PC-9 (cell line): ENCODE measurements around the gene FGF9. TPM values are rescaled to one million over a fixed set of nuclear protein-coding genes. Genes with fewer than 3 reads are reported as not detected.

ENCODE experiments used
- Bru-seq: library from RNA; stranded (reverse); fragments of 400-500 nt; gene quantifications from one replicate; lab custom pipeline; 2021; lab: Mats Ljungman, UMichigan
- BruChase-seq, 2 experiments: library from RNA; stranded (reverse); fragments of 400-500 nt; gene quantifications; one replicate each; lab custom pipeline; 2021; lab: Mats Ljungman, UMichigan
- BruUV-seq: library from RNA; stranded (reverse); fragments of 400-500 nt; replicated peaks from 2 replicates; lab custom pipeline; 2021; lab: Mats Ljungman, UMichigan
- CTCF ChIA-PET: fragments of 300-600 bp; sonication (Branson Sonifier 250); formaldehyde crosslinking; loops from one replicate; lab custom pipeline; 2022; ENCODE audit warnings: antibody characterized with exemption; lab: Charles Lee
- POLR2A ChIA-PET: fragments of 300-600 bp; sonication (Branson Sonifier 250); formaldehyde crosslinking; loops from one replicate; lab custom pipeline; 2022; ENCODE audit warnings: antibody characterized with exemption; ENCODE audit not compliant: unreplicated experiment; lab: Charles Lee
- DNase-seq, 2 experiments: peaks; one replicate each; pipeline versions ENCODE4 v3.0.0 to v3.0.0-alpha.2; 2015 to 2022; ENCODE audit warnings: mixed read lengths in 1 of 2
- H2AFZ ChIP-seq: fragments of 200-600 bp; sonication (generic); 2 replicates; pipeline ENCODE4 v1.8.1; 2017; ENCODE audit warnings: antibody characterized with exemption
- H3F3A ChIP-seq: fragments of 200-600 bp; sonication (generic); 2 replicates; pipeline ENCODE4 v1.8.1; 2017; ENCODE audit warnings: antibody characterized with exemption, mild to moderate bottlenecking, low read depth; ENCODE audit not compliant: insufficient read depth
- H3K27ac ChIP-seq: fragments of 200-600 bp; sonication (generic); 2 replicates; pipeline ENCODE4 v1.6.1; 2016; ENCODE audit warnings: mixed run types
- H3K27me3 ChIP-seq: fragments of 200-600 bp; sonication (generic); 2 replicates; pipeline ENCODE4 v1.6.1; 2016; ENCODE audit warnings: low read depth, mixed run types; ENCODE audit not compliant: insufficient read depth
- H3K36me3 ChIP-seq: fragments of 200-600 bp; sonication (generic); 2 replicates; pipeline ENCODE4 v1.6.1; 2016; ENCODE audit warnings: low read depth, mixed run types
- H3K4me1 ChIP-seq: fragments of 200-600 bp; sonication (generic); replicated peaks from 2 replicates; pipeline ENCODE4 v1.6.1; 2016; ENCODE audit warnings: mixed run types; ENCODE audit not compliant: insufficient read depth
- H3K4me2 ChIP-seq: fragments of 200-600 bp; sonication (generic); 2 replicates; pipeline ENCODE4 v1.6.1; 2017; ENCODE audit warnings: mixed run types
- H3K4me3 ChIP-seq: fragments of 200-600 bp; sonication (generic); 2 replicates; pipeline ENCODE4 v1.6.1; 2016; ENCODE audit warnings: mixed run types
- H3K79me2 ChIP-seq: fragments of 200-600 bp; sonication (generic); 2 replicates; pipeline ENCODE4 v1.6.1; 2017; ENCODE audit warnings: low read depth, mixed run types
- H3K9me2 ChIP-seq: fragments of 200-600 bp; sonication (generic); 2 replicates; pipeline ENCODE4 v1.8.1; 2017; ENCODE audit warnings: mild to moderate bottlenecking; ENCODE audit not compliant: insufficient read depth
- H3K9me3 ChIP-seq: fragments of 200-600 bp; sonication (generic); 2 replicates; pipeline ENCODE4 v1.8.1; 2016; ENCODE audit warnings: low read depth; ENCODE audit not compliant: insufficient read depth
- H4K20me1 ChIP-seq: fragments of 200-600 bp; sonication (generic); 2 replicates; pipeline ENCODE4 v1.8.1; 2017; ENCODE audit not compliant: insufficient read depth
- CTCF ChIP-seq: fragments of 200-600 bp; sonication (generic); conservative IDR thresholded peaks from 2 replicates; pipeline ENCODE4 v1.6.1; 2017; ENCODE audit warnings: mixed run types, antibody characterized with exemption, mild to moderate bottlenecking, moderate library complexity
- EZH2 ChIP-seq: fragments of 200-600 bp; sonication (generic); IDR thresholded peaks from 2 replicates; pipeline ENCODE4 v1.8.0; 2017; ENCODE audit warnings: antibody characterized with exemption, low read depth
- intact Hi-C: fragments of 100-400 bp; cut with micrococcal nuclease; formaldehyde crosslinking; loops from one replicate; pipeline ENCODE4 v1.10.0; 2022; ENCODE audit not compliant: unreplicated experiment
- long read RNA-seq: library from polyadenylated mRNA; stranded (forward); transcript quantifications from one replicate; pipeline ENCODE4 v2.0.0, GENCODE V29; 2022
- total RNA-seq: library from RNA; stranded (reverse); gene quantifications from 2 replicates; pipeline ENCODE4 v1.2.3, GENCODE V29; 2021

The FGF9 gene
- total RNA-seq (not detected in 2 replicates), Bru-seq, nascent RNA (percentile 6 among the genes with signal in this experiment), BruChase-seq, experiment 1, labeled RNA remaining after a 2-hour chase (percentile 3 among the genes with signal in this experiment), BruChase-seq, experiment 2, labeled RNA remaining after a 6-hour chase (not detected)
- long read RNA-seq: 0 reads

- Histone ChIP-seq H3K4me1 (no peaks in the 10 kb centered on the region), H3K27me3 (peaks cover 54% of the 10 kb centered on the region), H4K20me1 (no peaks in the 10 kb centered on the region), H3K79me2 (no peaks in the 10 kb centered on the region), H3F3A (no peaks in the 10 kb centered on the region), H3K36me3 (no peaks in the 10 kb centered on the region), H3K4me3 (peak within 1 kb of the TSS; percentile 59), H3K27ac (no peak within 1 kb of the TSS), H2AFZ (peak within 1 kb of the TSS; percentile 79), H3K9me3 (no peaks in the 10 kb centered on the region), H3K4me2 (peak within 1 kb of the TSS; percentile 89), H3K9me2 (no peaks in the 10 kb centered on the region)
- no TSS peak for BruUV-seq
- CTCF ChIA-PET: no interaction called here
- POLR2A ChIA-PET: no interaction called here
- DNase-seq: peak in 1 of 2 experiments; percentile 41
- TF ChIP-seq EZH2 (no peak), CTCF (no peak)
- intact Hi-C loops: no loop called here
Observed at GRCh38 chr13:21670883-21671619, at the start of gene FGF9. Gene FGF9, plus strand, starts transcription at chr13:21671073. Its CDS starts 840 bp downstream, at chr13:21671913.

- no peak for DNase-seq
- H2AFZ ChIP-seq: no peak overlapping the region
- H3K4me1 ChIP-seq: no peaks in the 10 kb centered on the region
- intact Hi-C loops: no loop called here
- no peaks in the 10 kb centered on the region for H3K36me3 ChIP-seq
- TF ChIP-seq CTCF (peak; percentile 63), EZH2 (no peak)
- ChIA-PET CTCF (no interaction called here), POLR2A (no interaction called here)
- H3F3A ChIP-seq: no peaks in the 10 kb centered on the region
- H3K79me2 ChIP-seq: no peaks in the 10 kb centered on the region
- no peaks in the 10 kb centered on the region for H4K20me1 ChIP-seq
- H3K9me2 ChIP-seq: no peaks in the 10 kb centered on the region
- H3K9me3 ChIP-seq: no peaks in the 10 kb centered on the region
- no peak overlapping the region for H3K4me3 ChIP-seq
- peaks cover 41% of the 10 kb centered on the region for H3K27me3 ChIP-seq
- no TSS peak for BruUV-seq
- H3K4me2 ChIP-seq: 0 out of 2 replicates have a peak overlapping the region, but pooled peaks have one; percentile 15
- H3K27ac ChIP-seq: no peak overlapping the region
Observed at GRCh38 chr13:21625366-21625765, 45.5 kb upstream of the FGF9 start.

- H3K27ac ChIP-seq: no peak overlapping the region
- BruUV-seq: no TSS peak
- no peaks in the 10 kb centered on the region for H3K4me1 ChIP-seq
- H3K79me2 ChIP-seq: no peaks in the 10 kb centered on the region
- no peaks in the 10 kb centered on the region for H3K9me3 ChIP-seq
- H3K9me2 ChIP-seq: no peaks in the 10 kb centered on the region
- TF ChIP-seq EZH2 (no peak), CTCF (no peak)
- H3K27me3 ChIP-seq: peaks cover 44% of the 10 kb centered on the region
- no peak overlapping the region for H2AFZ ChIP-seq
- POLR2A ChIA-PET: no interaction called here
- CTCF ChIA-PET: no interaction called here
- H3K4me3 ChIP-seq: no peak overlapping the region
- intact Hi-C loops: no loop called here
- no peak for DNase-seq
- no peaks in the 10 kb centered on the region for H4K20me1 ChIP-seq
- H3K4me2 ChIP-seq: no peak overlapping the region
- H3K36me3 ChIP-seq: no peaks in the 10 kb centered on the region
- H3F3A ChIP-seq: peaks cover 6% of the 10 kb centered on the region; the same call in 1 of the 2 replicates
Observed at GRCh38 chr13:21632196-21632595, 38.7 kb upstream of the FGF9 start.
